Ishikawa (cell line): Measurements from ENCODE around the gene HHAT.

Source experiments
- CEBPB ChIP-seq: IDR thresholded peaks from 2 replicates; pipeline ENCODE4 v1.6.1; 2012
- CREB1 ChIP-seq: IDR thresholded peaks from 2 replicates; pipeline ENCODE4 v1.6.1; 2012; ENCODE audit warnings: low read depth
- EP300 ChIP-seq: IDR thresholded peaks from 2 replicates; pipeline ENCODE4 v1.6.1; 2012; ENCODE audit warnings: borderline replicate concordance
- FOXM1 ChIP-seq: IDR thresholded peaks from 2 replicates; pipeline ENCODE4 v1.6.1; 2012; ENCODE audit warnings: low read depth, borderline replicate concordance
- MAX ChIP-seq: IDR thresholded peaks from 2 replicates; pipeline ENCODE4 v1.6.1; 2012
- RAD21 ChIP-seq: IDR thresholded peaks from 2 replicates; pipeline ENCODE4 v1.6.1; 2012; ENCODE audit warnings: low read depth
- TEAD4 ChIP-seq: IDR thresholded peaks from 2 replicates; pipeline ENCODE4 v1.6.1; 2012
- YY1 ChIP-seq: IDR thresholded peaks from 2 replicates; pipeline ENCODE4 v1.6.1; 2012; ENCODE audit warnings: low read depth
- TF ChIP-seq, protein P1 (sequence below): IDR thresholded peaks from 2 replicates; pipeline ENCODE4 v1.6.1; 2012; ENCODE audit warnings: low read depth, mild to moderate bottlenecking

DNA sequence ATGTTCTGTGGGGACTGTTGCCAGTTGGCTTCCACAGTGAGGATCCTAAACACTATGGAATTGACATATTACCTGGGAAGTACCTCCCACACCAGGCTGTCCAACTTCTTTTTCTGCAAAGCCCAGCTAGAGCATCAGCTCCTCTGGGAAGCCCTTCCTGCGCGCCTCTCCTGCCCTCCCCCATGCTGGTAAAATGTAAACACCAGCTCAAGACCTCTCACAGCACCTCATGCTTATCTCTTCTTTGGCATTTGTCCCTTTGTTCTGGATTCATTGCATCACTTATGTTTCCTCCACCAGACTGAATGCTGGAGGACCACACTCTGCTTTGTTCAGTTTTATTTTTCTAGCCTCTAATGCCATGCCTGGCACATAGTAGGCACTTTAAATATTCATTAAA lies 172.1 kb downstream of the HHAT start:
- TF ChIP-seq EP300, result no peak
- no peak for TF ChIP-seq FOXM1
- no peak for TF ChIP-seq RAD21
- no peak for TF ChIP-seq CEBPB
- TF ChIP-seq YY1, result no peak
- no peak for TF ChIP-seq TEAD4
- TF ChIP-seq MAX, result no peak
- TF ChIP-seq, protein P1, sequence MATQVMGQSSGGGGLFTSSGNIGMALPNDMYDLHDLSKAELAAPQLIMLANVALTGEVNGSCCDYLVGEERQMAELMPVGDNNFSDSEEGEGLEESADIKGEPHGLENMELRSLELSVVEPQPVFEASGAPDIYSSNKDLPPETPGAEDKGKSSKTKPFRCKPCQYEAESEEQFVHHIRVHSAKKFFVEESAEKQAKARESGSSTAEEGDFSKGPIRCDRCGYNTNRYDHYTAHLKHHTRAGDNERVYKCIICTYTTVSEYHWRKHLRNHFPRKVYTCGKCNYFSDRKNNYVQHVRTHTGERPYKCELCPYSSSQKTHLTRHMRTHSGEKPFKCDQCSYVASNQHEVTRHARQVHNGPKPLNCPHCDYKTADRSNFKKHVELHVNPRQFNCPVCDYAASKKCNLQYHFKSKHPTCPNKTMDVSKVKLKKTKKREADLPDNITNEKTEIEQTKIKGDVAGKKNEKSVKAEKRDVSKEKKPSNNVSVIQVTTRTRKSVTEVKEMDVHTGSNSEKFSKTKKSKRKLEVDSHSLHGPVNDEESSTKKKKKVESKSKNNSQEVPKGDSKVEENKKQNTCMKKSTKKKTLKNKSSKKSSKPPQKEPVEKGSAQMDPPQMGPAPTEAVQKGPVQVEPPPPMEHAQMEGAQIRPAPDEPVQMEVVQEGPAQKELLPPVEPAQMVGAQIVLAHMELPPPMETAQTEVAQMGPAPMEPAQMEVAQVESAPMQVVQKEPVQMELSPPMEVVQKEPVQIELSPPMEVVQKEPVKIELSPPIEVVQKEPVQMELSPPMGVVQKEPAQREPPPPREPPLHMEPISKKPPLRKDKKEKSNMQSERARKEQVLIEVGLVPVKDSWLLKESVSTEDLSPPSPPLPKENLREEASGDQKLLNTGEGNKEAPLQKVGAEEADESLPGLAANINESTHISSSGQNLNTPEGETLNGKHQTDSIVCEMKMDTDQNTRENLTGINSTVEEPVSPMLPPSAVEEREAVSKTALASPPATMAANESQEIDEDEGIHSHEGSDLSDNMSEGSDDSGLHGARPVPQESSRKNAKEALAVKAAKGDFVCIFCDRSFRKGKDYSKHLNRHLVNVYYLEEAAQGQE, result no peak
- TF ChIP-seq CREB1, result no peak
